H1 (cell line): ENCODE results near the gene KCTD8. TPM values are rescaled to one million over a fixed set of nuclear protein-coding genes. Genes with fewer than 3 reads are reported as not detected.

Experiments used
- CTCF ChIA-PET: fragments of 300-600 bp; sonication (Branson Sonifier 250); formaldehyde crosslinking; loops from one replicate; lab custom pipeline; 2021; ENCODE audit not compliant: partially characterized antibody; lab: Charles Lee
- POLR2A ChIA-PET: fragments of 300-600 bp; sonication (Branson Sonifier 250); formaldehyde crosslinking; loops from one replicate; lab custom pipeline; 2021; ENCODE audit warnings: inconsistent platforms; ENCODE audit not compliant: partially characterized antibody; lab: Charles Lee
- DNase-seq, 2 experiments: peaks; one replicate each; pipeline versions ENCODE4 v3.0.0 to v3.0.0-alpha.2; 2010 to 2022; ENCODE audit warnings: low spot score in 2 of 2, low read depth in 1 of 2, mixed read lengths in 1 of 2
- FAIRE-seq: peaks from 2 replicates; lab custom pipeline; 2011; peaks lifted over from hg19 to GRCh38; lab: Jason Lieb, UNC
- H2AFZ ChIP-seq: 2 replicates; pipeline ENCODE4 v1.8.1; 2012; ENCODE audit warnings: low read length, inconsistent platforms
- H2AK5ac ChIP-seq: 2 replicates; pipeline ENCODE4 v1.6.1; 2013; ENCODE audit warnings: low read depth, low read length
- H2BK120ac ChIP-seq: replicated peaks from 2 replicates; pipeline ENCODE3; 2013; ENCODE audit warnings: low read depth, low read length, inconsistent platforms
- H2BK12ac ChIP-seq: 2 replicates; pipeline ENCODE4 v1.6.1; 2013; ENCODE audit warnings: low read depth, low read length
- H2BK15ac ChIP-seq: 2 replicates; pipeline ENCODE4 v1.6.1; 2013; ENCODE audit warnings: low read length
- H2BK20ac ChIP-seq: 2 replicates; pipeline ENCODE4 v1.6.1; 2013; ENCODE audit warnings: low read length
- H2BK5ac ChIP-seq: 2 replicates; pipeline ENCODE4 v1.6.1; 2013; ENCODE audit warnings: low read depth, low read length
- H3K14ac ChIP-seq: 2 replicates; pipeline ENCODE4 v1.6.1; 2013; ENCODE audit warnings: inconsistent platforms; ENCODE audit not compliant: insufficient read length
- H3K18ac ChIP-seq: 2 replicates; pipeline ENCODE4 v1.6.1; 2013; ENCODE audit warnings: low read length; ENCODE audit errors: extremely low read depth
- H3K23ac ChIP-seq: 2 replicates; pipeline ENCODE4 v1.6.1; 2013; ENCODE audit warnings: inconsistent platforms; ENCODE audit not compliant: insufficient read length
- H3K23me2 ChIP-seq: 2 replicates; pipeline ENCODE4 v1.6.1; 2013; ENCODE audit warnings: low read depth, low read length
- H3K27ac ChIP-seq: 2 replicates; pipeline ENCODE4 v1.6.1; 2011; ENCODE audit warnings: low read depth, low read length, inconsistent platforms
- H3K27me3 ChIP-seq, 4 experiments: replicated peaks in 1 of 4; 1 replicate in 1 of 4; 2 replicates in 3 of 4; pipeline versions ENCODE4 v1.6.1 to v1.8.1; 2011 to 2013; ENCODE audit warnings: low read length in 3 of 4, mild to moderate bottlenecking in 3 of 4, inconsistent platforms in 2 of 4, mixed read lengths in 2 of 4, moderate library complexity in 1 of 4; ENCODE audit not compliant: control insufficient read depth in 3 of 4, insufficient read depth in 3 of 4; ENCODE audit errors: extremely low read depth in 1 of 4
- H3K36me3 ChIP-seq, 4 experiments: 2 replicates each; pipeline versions ENCODE4 v1.6.1 to v1.8.1; 2011 to 2013; ENCODE audit warnings: mild to moderate bottlenecking in 4 of 4, low read length in 3 of 4, moderate library complexity in 2 of 4, control low read depth in 1 of 4, inconsistent platforms in 1 of 4; ENCODE audit not compliant: insufficient read depth in 4 of 4, control insufficient read depth in 2 of 4
- H3K4ac ChIP-seq: replicated peaks from 2 replicates; pipeline ENCODE3; 2013; ENCODE audit warnings: low read length, low read depth, mixed read lengths, inconsistent platforms; ENCODE audit not compliant: insufficient read length
- H3K4me1 ChIP-seq, 4 experiments: replicated peaks in 1 of 4; 1 replicate in 1 of 4; 2 replicates in 3 of 4; pipeline versions ENCODE4 v1.6.1 to v1.8.1; 2011 to 2013; ENCODE audit warnings: low read length in 3 of 4, inconsistent platforms in 2 of 4, mixed read lengths in 1 of 4; ENCODE audit not compliant: insufficient read depth in 4 of 4, control insufficient read depth in 3 of 4
- H3K4me2 ChIP-seq, 2 experiments: 2 replicates each; pipeline versions ENCODE4 v1.6.1 to v1.8.1; 2011 to 2013; ENCODE audit warnings: low read depth in 2 of 2, low read length in 2 of 2, control low read depth in 1 of 2, inconsistent platforms in 1 of 2, mild to moderate bottlenecking in 1 of 2; ENCODE audit not compliant: insufficient read depth in 1 of 2
- H3K4me3 ChIP-seq, 4 experiments: fragments of 200-600, 300-600 bp in 1 of 4; sonication (generic), shearing (Covaris generic), sonication (Bioruptor Twin) in 1 of 4; 2 replicates each; pipeline versions ENCODE4 v1.5.1 to v1.8.1; 2011 to 2016; ENCODE audit warnings: low read length in 4 of 4, low read depth in 3 of 4, control low read depth in 2 of 4, inconsistent platforms in 2 of 4, mild to moderate bottlenecking in 2 of 4, mixed read lengths in 1 of 4, moderate library complexity in 1 of 4; ENCODE audit not compliant: insufficient read depth in 2 of 4; ENCODE audit errors: extremely low read depth in 1 of 4
- H3K56ac ChIP-seq: replicated peaks from 2 replicates; pipeline ENCODE3; 2013; ENCODE audit warnings: low read depth, mild to moderate bottlenecking, mixed read lengths, low read length, inconsistent platforms; ENCODE audit not compliant: insufficient read length
- H3K79me1 ChIP-seq: 2 replicates; pipeline ENCODE4 v1.6.1; 2013; ENCODE audit warnings: low read depth, low read length, control low read depth
- H3K79me2 ChIP-seq, 2 experiments: 2 replicates each; pipeline versions ENCODE4 v1.6.1 to v1.8.1; 2012 to 2013; ENCODE audit warnings: low read length in 2 of 2, mild to moderate bottlenecking in 2 of 2, inconsistent platforms in 1 of 2; ENCODE audit not compliant: insufficient read depth in 2 of 2, control insufficient read depth in 1 of 2
- H3K9ac ChIP-seq, 4 experiments: replicated peaks in 1 of 4; 1 replicate in 1 of 4; 2 replicates in 3 of 4; pipeline versions ENCODE4 v1.6.1 to v1.8.1; 2011 to 2013; ENCODE audit warnings: low read depth in 3 of 4, low read length in 3 of 4, control low read depth in 2 of 4, mild to moderate bottlenecking in 2 of 4, moderate library complexity in 2 of 4, inconsistent platforms in 1 of 4; ENCODE audit errors: extremely low read depth in 1 of 4
- H3K9me3 ChIP-seq, 2 experiments: 2 replicates each; pipeline versions ENCODE4 v1.6.1 to v1.8.1; 2012 to 2013; ENCODE audit warnings: mild to moderate bottlenecking in 2 of 2, moderate library complexity in 2 of 2, control low read depth in 1 of 2, inconsistent platforms in 1 of 2, low read depth in 1 of 2, low read length in 1 of 2, mixed read lengths in 1 of 2; ENCODE audit not compliant: insufficient read depth in 2 of 2
- H4K20me1 ChIP-seq, 2 experiments: replicated peaks in 1 of 2; 2 replicates each; pipeline versions ENCODE3 to v1.8.1; 2011 to 2013; ENCODE audit warnings: inconsistent platforms in 2 of 2, low read length in 2 of 2, mild to moderate bottlenecking in 1 of 2; ENCODE audit not compliant: insufficient read depth in 2 of 2, control insufficient read depth in 1 of 2
- H4K5ac ChIP-seq: 2 replicates; pipeline ENCODE4 v1.6.1; 2013; ENCODE audit warnings: low read length, low read depth, mixed read lengths, inconsistent platforms; ENCODE audit not compliant: insufficient read length
- H4K8ac ChIP-seq: 2 replicates; pipeline ENCODE4 v1.8.0; 2013; ENCODE audit warnings: mild to moderate bottlenecking, moderate library complexity, low read length, inconsistent platforms; ENCODE audit not compliant: insufficient read depth; ENCODE audit errors: extremely low read depth
- H4K91ac ChIP-seq: replicated peaks from 2 replicates; pipeline ENCODE3; 2013; ENCODE audit warnings: low read length, mixed read lengths, inconsistent platforms; ENCODE audit not compliant: insufficient read length
- CTCF ChIP-seq, 3 experiments: IDR thresholded peaks; 1 replicate in 2 of 3; 2 replicates in 1 of 3; pipeline versions ENCODE4 v1.5.1 to v1.6.1; 2011; ENCODE audit warnings: low read length in 3 of 3, mild to moderate bottlenecking in 3 of 3, inconsistent platforms in 2 of 3, low read depth in 1 of 3, moderate library complexity in 1 of 3; ENCODE audit not compliant: insufficient read depth in 1 of 3; ENCODE audit errors: control extremely low read depth in 1 of 3
- RAD21 ChIP-seq, 2 experiments: IDR thresholded peaks in 1 of 2; conservative IDR thresholded peaks in 1 of 2; 2 replicates each; pipeline ENCODE4 v1.6.1; 2011; ENCODE audit warnings: low read depth in 2 of 2, low read length in 2 of 2, improper control_type of control experiment in 1 of 2, inconsistent platforms in 1 of 2, mild to moderate bottlenecking in 1 of 2, moderate library complexity in 1 of 2
- SIX5 ChIP-seq: IDR thresholded peaks from 2 replicates; pipeline ENCODE4 v1.6.1; 2011; ENCODE audit warnings: mild to moderate bottlenecking, low read depth, low read length
- WGBS, 2 experiments: shearing (Covaris generic) in 1 of 2; methylation state at CpG; one replicate each; pipeline versions ENCODE4 v1.1.6 to v1.1.7; 2013 to 2015; ENCODE audit warnings: low lambda C conversion rate in 2 of 2, mixed read lengths in 2 of 2, inconsistent platforms in 1 of 2, low coverage in 1 of 2, missing lambda C conversion rate in 1 of 2; ENCODE audit not compliant: insufficient replicate concordance in 2 of 2, insufficient coverage in 1 of 2, insufficient read length in 1 of 2; ENCODE audit errors: extremely low coverage in 1 of 2, missing lambda C conversion rate in 1 of 2; 5-methylcytosine and 5-hydroxymethylcytosine counted together
- polyA plus RNA-seq, 7 experiments: library from polyadenylated mRNA; depleted of rRNA in 3 of 7; stranded (reverse) in 5 of 7; unstranded in 2 of 7; fragments of >200 nt in 5 of 7; fragments of 200-250 nt in 2 of 7; gene quantifications; 1 replicate in 5 of 7; 2 replicates in 1 of 7; 4 replicates in 1 of 7; pipeline versions ENCODE4 v1.2.1 to v1.2.3, GENCODE V29; 2011 to 2013; ENCODE audit warnings: missing spikeins in 2 of 7, mixed read lengths in 2 of 7
- total RNA-seq: library from RNA; stranded (reverse); fragmentation: NEBNext Ultra II Directional; extraction: Animal tissue kit (Norgen Biotek cat#: 25700); gene quantifications from 2 replicates; pipeline ENCODE4 v1.2.1, GENCODE V29; 2021

KCTD8 gene
- total and polyA plus RNA-seq, 2 of the 8 experiments (the other 6 are each of a cell fraction or from before 2014, with no cell fraction given): 2.9 to 3.7 TPM

GRCh38 chr4:44493924-44494323 is 45.3 kb upstream of the KCTD8 start:
- H4K91ac ChIP-seq: no peak overlapping the region
- POLR2A ChIA-PET: no interaction called here
- WGBS, 2 experiments: 46% methylated on average over 6 of the region's 6 CpGs; no CpG with 5 or more reads in 1 of the 2 experiments

More at GRCh38 chr4:44493924-44494323, 45.3 kb upstream of the KCTD8 start:
- DNase-seq (no peak), FAIRE-seq (no peak)
- Histone ChIP-seq H3K14ac (no peak overlapping the region), H3K4ac (no peak overlapping the region), H3K27ac (no peak overlapping the region), H3K23me2 (no peaks in the 10 kb centered on the region), H2AFZ (no peak overlapping the region; the same call in 1 of the 2 replicates), H3K9me3 (no peaks in the 10 kb centered on the region), H2BK5ac (no peak overlapping the region), H2AK5ac (no peak overlapping the region), H3K79me1 (no peaks in the 10 kb centered on the region), H2BK15ac (no peak overlapping the region), H3K79me2 (no peaks in the 10 kb centered on the region), H3K9ac (no peak overlapping the region), H4K5ac (no peak overlapping the region), H2BK20ac (no peak overlapping the region), H4K20me1 (no peaks in the 10 kb centered on the region), H3K18ac (no peak overlapping the region), H3K4me2 (no peak overlapping the region), H4K8ac (no peak overlapping the region), H3K56ac (no peak overlapping the region), H3K4me3 (no peak overlapping the region), H2BK12ac (no peak overlapping the region), H3K27me3 (no peaks in the 10 kb centered on the region), H3K4me1 (no peaks in the 10 kb centered on the region), H2BK120ac (no peak overlapping the region), H3K36me3 (no peaks in the 10 kb centered on the region), H3K23ac (no peak overlapping the region)
- CTCF ChIA-PET: interaction anchor here (0.7 to 3.2 kb wide), 15 partner anchors 9 to 1871 kb away, joined by 3 to 10 read pairs (median 4); partner anchors contain the start of gene KCTD8
- TF ChIP-seq RAD21 (IDR thresholded peaks at IDR 0.05 in 1 of 2, conservative IDR thresholded peaks at IDR 0.05 in 1 of 2; ENCODE audit: low read depth in 2 of 2, low read length in 2 of 2): peak; percentile 24 to 43; a peak in 3 of 4 replicates
- TF ChIP-seq CTCF (IDR thresholded peaks at IDR 0.05; ENCODE audit: control extremely low read depth in 1 of 3, insufficient read depth in 1 of 3, low read depth in 1 of 3, low read length in 3 of 3): peak in 2 of 3 experiments; percentile 40 to 45; a peak in 2 of 4 replicates
- TF ChIP-seq SIX5: no peak
